DND-41 (cell line): ENCODE results near the gene PTPRN2.
"Not testable (repeated sequence)": the region's sequence is repeated elsewhere in the genome, so short reads cannot be mapped to it uniquely, and the experiment has no call there.

Experiments used
- ATAC-seq: fragments of 200-7000 bp; cut with Tn5 transposase; 3 replicates; pipeline ENCODE4 v1.9.1; 2021; ENCODE audit warnings: low read depth; ENCODE audit not compliant: insufficient read depth
- DNase-seq: peaks from one replicate; pipeline ENCODE4 v3.0.0-alpha.2; 2020
- H2AFZ ChIP-seq: 2 replicates; pipeline ENCODE4 v1.6.0; 2012; ENCODE audit warnings: low read depth, low read length
- H3K27ac ChIP-seq: 2 replicates; pipeline ENCODE4 v1.5.1; 2012; ENCODE audit warnings: low read length, inconsistent platforms
- H3K27me3 ChIP-seq: fragments of 200-600 bp; sonication (generic); 2 replicates; pipeline ENCODE4 v1.6.0; 2012; ENCODE audit warnings: low read length, mild to moderate bottlenecking, inconsistent platforms; ENCODE audit not compliant: insufficient read depth, poor library complexity
- H3K36me3 ChIP-seq: 2 replicates; pipeline ENCODE4 v1.5.1; 2012; ENCODE audit warnings: low read length, inconsistent platforms; ENCODE audit not compliant: insufficient read depth
- H3K4me1 ChIP-seq: 2 replicates; pipeline ENCODE4 v1.5.1; 2012; ENCODE audit warnings: mild to moderate bottlenecking, low read length; ENCODE audit not compliant: insufficient read depth
- H3K4me2 ChIP-seq: 2 replicates; pipeline ENCODE4 v1.6.0; 2012; ENCODE audit warnings: mild to moderate bottlenecking, moderate library complexity, low read length, inconsistent platforms; ENCODE audit not compliant: insufficient read depth
- H3K4me3 ChIP-seq, 2 experiments: fragments of 200-600 bp in 1 of 2; shearing (Covaris generic) in 1 of 2; 2 replicates each; pipeline ENCODE4 v1.5.1; 2012 to 2016; ENCODE audit warnings: inconsistent platforms in 2 of 2, low read length in 2 of 2, mild to moderate bottlenecking in 2 of 2, low read depth in 1 of 2, moderate library complexity in 1 of 2
- H3K79me2 ChIP-seq: 2 replicates; pipeline ENCODE4 v1.6.0; 2012; ENCODE audit warnings: low read length, inconsistent platforms; ENCODE audit not compliant: insufficient read depth
- H3K9ac ChIP-seq: 2 replicates; pipeline ENCODE4 v1.6.0; 2012; ENCODE audit warnings: low read depth, mild to moderate bottlenecking, inconsistent platforms, low read length, moderate library complexity
- H3K9me3 ChIP-seq: 2 replicates; pipeline ENCODE4 v1.5.1; 2012; ENCODE audit warnings: low read length, moderate library complexity, mild to moderate bottlenecking, inconsistent platforms; ENCODE audit not compliant: insufficient read depth, severe bottlenecking
- H4K20me1 ChIP-seq: 2 replicates; pipeline ENCODE4 v1.6.0; 2012; ENCODE audit warnings: low read length; ENCODE audit not compliant: insufficient read depth
- CTCF ChIP-seq: IDR thresholded peaks from 2 replicates; pipeline ENCODE4 v1.5.1; 2012; ENCODE audit warnings: borderline replicate concordance, low read length, moderate library complexity, mild to moderate bottlenecking; ENCODE audit not compliant: poor library complexity, severe bottlenecking; ENCODE audit errors: extremely low read depth
- EZH2 ChIP-seq: IDR thresholded peaks from 3 replicates; pipeline ENCODE4 v1.6.1; 2012; ENCODE audit warnings: borderline replicate concordance, low read depth, mild to moderate bottlenecking, moderate library complexity, low read length, inconsistent platforms; ENCODE audit not compliant: severe bottlenecking

The PTPRN2 gene

DNA sequence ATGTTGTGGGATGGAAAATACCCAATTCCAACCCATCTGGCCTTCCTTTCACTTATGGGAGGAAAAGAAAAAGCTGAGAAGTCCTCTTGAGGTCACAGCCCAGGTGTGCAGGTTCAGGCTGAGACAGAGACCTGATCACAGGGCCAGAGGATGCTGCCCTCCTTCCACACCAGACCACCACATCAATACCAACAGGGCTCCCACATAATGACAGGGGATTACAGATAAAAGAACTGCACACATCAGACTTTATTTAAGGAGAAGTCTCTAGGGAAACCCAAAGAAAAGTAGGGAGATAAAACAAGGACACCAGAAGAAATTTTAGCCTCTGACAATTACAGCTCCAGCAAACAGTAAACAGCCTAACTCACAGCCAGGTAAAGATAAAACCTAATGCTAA is 548.4 kb downstream of the PTPRN2 start:
- H3K27ac ChIP-seq: no peak overlapping the region
- H4K20me1 ChIP-seq: no peaks in the 10 kb centered on the region
- ATAC-seq: no peak
- H3K27me3 ChIP-seq: no peaks in the 10 kb centered on the region
- TF ChIP-seq EZH2 (no peak), CTCF (no peak)
- H3K36me3 ChIP-seq: no peaks in the 10 kb centered on the region
- no peak overlapping the region for H2AFZ ChIP-seq
- H3K4me1 ChIP-seq: no peaks in the 10 kb centered on the region
- peaks cover 6% of the 10 kb centered on the region for H3K9me3 ChIP-seq
- no peak overlapping the region for H3K4me3 ChIP-seq
- H3K9ac ChIP-seq: no peak overlapping the region
- no peaks in the 10 kb centered on the region for H3K79me2 ChIP-seq
- DNase-seq: no peak
- H3K4me2 ChIP-seq: no peak overlapping the region

DNA sequence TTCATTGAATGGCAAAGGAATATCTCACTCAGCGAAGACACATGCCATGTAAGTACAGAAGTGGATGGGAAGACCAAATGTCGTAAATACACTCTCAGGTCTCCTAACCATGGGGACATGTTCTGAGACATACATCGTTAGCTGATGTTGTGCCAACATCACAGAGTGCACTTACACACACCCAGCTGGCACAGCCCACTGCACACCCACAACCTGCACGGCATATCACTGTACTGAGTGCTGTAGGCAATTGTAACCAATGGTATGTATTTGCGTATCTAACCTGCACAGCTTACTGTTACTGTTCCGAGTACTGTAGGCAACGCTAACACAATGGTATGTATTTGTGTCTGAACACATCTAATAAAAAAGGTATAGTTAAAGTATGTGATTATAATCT is 550.4 kb downstream of the PTPRN2 start:
- no peak overlapping the region for H3K27ac ChIP-seq
- ATAC-seq: no peak

GRCh38 chr7:158035343-158035742 is 552.3 kb downstream of the PTPRN2 start:
- H3K4me3 ChIP-seq: no peak overlapping the region
- H3K36me3 ChIP-seq: no peaks in the 10 kb centered on the region
- TF ChIP-seq EZH2: no peak
- no peak for TF ChIP-seq CTCF
- no peaks in the 10 kb centered on the region for H4K20me1 ChIP-seq
- ATAC-seq: no peak
- no peak overlapping the region for H3K27ac ChIP-seq
- H3K9ac ChIP-seq: no peak overlapping the region
- H3K4me1 ChIP-seq: no peaks in the 10 kb centered on the region
- peaks cover 12% of the 10 kb centered on the region for H3K9me3 ChIP-seq
- no peak overlapping the region for H2AFZ ChIP-seq
- no peak overlapping the region for H3K4me2 ChIP-seq
- DNase-seq: no peak
- H3K27me3 ChIP-seq: no peaks in the 10 kb centered on the region
- H3K79me2 ChIP-seq: no peaks in the 10 kb centered on the region

More for the DNA sequence above, 550.4 kb downstream of the PTPRN2 start:
- no peaks in the 10 kb centered on the region for H3K79me2 ChIP-seq
- peaks cover 12% of the 10 kb centered on the region for H3K9me3 ChIP-seq
- no peaks in the 10 kb centered on the region for H4K20me1 ChIP-seq
- no peak overlapping the region for H2AFZ ChIP-seq
- H3K9ac ChIP-seq: no peak overlapping the region
- no peaks in the 10 kb centered on the region for H3K36me3 ChIP-seq
- H3K4me2 ChIP-seq: no peak overlapping the region
- H3K4me1 ChIP-seq: no peaks in the 10 kb centered on the region
- no peak overlapping the region for H3K4me3 ChIP-seq
- H3K27me3 ChIP-seq: no peaks in the 10 kb centered on the region
- DNase-seq: no peak
- TF ChIP-seq CTCF: no peak
- TF ChIP-seq EZH2: no peak

- Histone ChIP-seq H3K9ac (no peak overlapping the region), H2AFZ (no peak overlapping the region), H3K36me3 (no peaks in the 10 kb centered on the region), H3K4me3 (no peak overlapping the region), H3K4me1 (no peaks in the 10 kb centered on the region), H4K20me1 (no peaks in the 10 kb centered on the region), H3K4me2 (no peak overlapping the region), H3K9me3 (peaks cover 12% of the 10 kb centered on the region), H3K27me3 (no peaks in the 10 kb centered on the region), H3K27ac (no peak overlapping the region), H3K79me2 (no peaks in the 10 kb centered on the region)
- DNase-seq (no peak), ATAC-seq (no peak)
- no peak for TF ChIP-seq EZH2
- TF ChIP-seq CTCF: no peak
Observed at GRCh38 chr7:158034571-158034970, 553.1 kb downstream of the PTPRN2 start.

DNA sequence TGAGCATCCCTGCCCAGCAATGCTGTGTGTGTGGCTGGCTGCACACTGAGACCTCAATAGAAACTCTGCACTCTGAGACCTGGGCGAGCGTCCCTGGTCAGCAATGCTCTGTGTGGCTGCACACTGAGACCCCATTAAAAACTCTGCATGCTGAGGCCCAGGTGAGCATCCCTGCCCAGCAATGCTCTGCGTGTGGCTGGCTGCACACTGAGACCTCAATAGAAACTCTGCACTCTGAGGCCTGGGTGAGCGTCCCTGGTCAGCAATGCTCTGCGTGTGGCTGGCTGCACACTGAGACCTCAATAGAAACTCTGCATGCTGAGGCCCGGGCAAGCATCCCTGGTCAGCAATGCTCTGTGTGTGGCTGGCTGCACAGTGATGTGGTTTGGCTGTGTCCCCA is 553.7 kb downstream of the PTPRN2 start:
- H3K9me3 ChIP-seq, ATAC-seq, H3K4me3 ChIP-seq, H3K36me3 ChIP-seq, DNase-seq, H4K20me1 ChIP-seq, H3K27me3 ChIP-seq, H3K9ac ChIP-seq, H3K4me2 ChIP-seq, H3K27ac ChIP-seq, H3K4me1 ChIP-seq, H3K79me2 ChIP-seq, H2AFZ ChIP-seq: not testable (repeated sequence)
